Motor neuron (in vitro differentiated cells): ENCODE results near the gene CNGA3. TPM values are rescaled to one million over a fixed set of nuclear protein-coding genes. Genes with fewer than 3 reads are reported as not detected.
A peak's percentile ranks its signal among the peaks of the same experiment; 100 is the strongest.
"Not testable (repeated sequence)": the region's sequence is repeated elsewhere in the genome, so short reads cannot be mapped to it uniquely, and the experiment has no call there.

Experiments used
- ATAC-seq, 8 experiments: fragments of 200-7000 bp; cut with Tn5 transposase; replicated peaks in 6 of 8; 2 replicates each; pipeline ENCODE4 v1.8.0; 2021; ENCODE audit warnings: mild to moderate bottlenecking in 8 of 8, moderate library complexity in 8 of 8
- H3K27ac ChIP-seq, 2 donors: fragments of 250-450 bp; sonication (Bioruptor Pico); 2 replicates each; pipeline ENCODE4 v1.9.0; 2021; ENCODE audit warnings: antibody characterized with exemption in 2 of 2, mild to moderate bottlenecking in 2 of 2, moderate library complexity in 1 of 2
- H3K4me1 ChIP-seq, 2 donors: fragments of 250-450 bp; sonication (Bioruptor Pico); replicated peaks in 1 of 2; 2 replicates each; pipeline ENCODE4 v1.6.1; 2021; ENCODE audit warnings: antibody characterized with exemption in 2 of 2, mild to moderate bottlenecking in 2 of 2, moderate library complexity in 1 of 2
- H3K4me3 ChIP-seq, 5 donors: fragments of 250-450 bp; sonication (Bioruptor Pico); 2 replicates each; pipeline ENCODE4 v1.9.0; 2021; ENCODE audit warnings: antibody characterized with exemption in 5 of 5, mild to moderate bottlenecking in 5 of 5, moderate library complexity in 4 of 5
- WGBS, 10 experiments: fragments of 450-650 bp; shearing (Covaris generic); methylation state at CpG; one replicate each; pipeline ENCODE4 v1.0.0; 2022; 5-methylcytosine and 5-hydroxymethylcytosine counted together
- in situ Hi-C, 9 experiments: fragments of 400-800 bp; cut with MboI; loops; one replicate each; pipeline ENCODE4 v1.15.0; 2021; ENCODE audit warnings: low sequenced_read_pairs in 9 of 9, low pct_unique_long_range_greater_than_20kb in 2 of 9; ENCODE audit not compliant: unreplicated experiment in 9 of 9
- total RNA-seq, 8 experiments: library from RNA; unstranded; fragments of 300-600 nt; gene quantifications; 2 replicates each; pipeline versions ENCODE4 v1.2.3 to v1.2.4, GENCODE V29; 2022

CNGA3 gene
- total RNA-seq, 8 experiments from 2014 or later, result 1.1 to 13.5 (median 3.1) TPM

- WGBS, 10 experiments, result 34 to 100% (median 70%) methylated on average over 1 to 2 of the region's 2 CpGs; no CpG with 5 or more reads in 3 of the 10 experiments
- in situ Hi-C loops, result no loop called here
- ATAC-seq, result peak in 1 of 8 experiments; percentile 41
- Histone ChIP-seq H3K27ac (no peak overlapping the region), H3K4me1 (no peaks in the 10 kb centered on the region), H3K4me3 (no peak overlapping the region)
Observed at GRCh38 chr2:98419544-98419943, 73.3 kb downstream of the CNGA3 start.

GRCh38 chr2:98419977-98420725, 73.9 kb downstream of the CNGA3 start:
- WGBS, 10 experiments, result 30 to 82% (median 56%) methylated on average over 2 to 6 of the region's 6 CpGs; no CpG with 5 or more reads in 1 of the 10 experiments
- Histone ChIP-seq H3K4me3 (no peak overlapping the region), H3K27ac (no peak overlapping the region), H3K4me1 (no peaks in the 10 kb centered on the region)
- no peak for ATAC-seq
- in situ Hi-C loops, result no loop called here

- in situ Hi-C loops, result no loop called here
- H3K27ac ChIP-seq, result no peak overlapping the region
- no peaks in the 10 kb centered on the region for H3K4me1 ChIP-seq
- no peak for ATAC-seq
- H3K4me3 ChIP-seq, result no peak overlapping the region
Observed at GRCh38 chr2:98422449-98422848, 76.2 kb downstream of the CNGA3 start.

- in situ Hi-C loops, result loop anchor here in 1 of 9 experiments (25.0 kb wide), 1 partner anchor 111 kb away; no protein-coding TSS in a partner anchor
- WGBS, 10 experiments, result 51 to 100% (median 82%) methylated on average over 2 to 5 of the region's 5 CpGs
- H3K4me3 ChIP-seq, result no peak overlapping the region
- H3K27ac ChIP-seq, result no peak overlapping the region
- ATAC-seq, result no peak
- H3K4me1 ChIP-seq, result no peaks in the 10 kb centered on the region
Observed at GRCh38 chr2:98426771-98427170, 80.5 kb downstream of the CNGA3 start.

GRCh38 chr2:98432145-98432544, 85.9 kb downstream of the CNGA3 start:
- no peak for ATAC-seq
- Histone ChIP-seq H3K4me1 (no peaks in the 10 kb centered on the region), H3K27ac (no peak overlapping the region), H3K4me3 (no peak overlapping the region)
- in situ Hi-C loops, result loop anchor here in 1 of 9 experiments (25.0 kb wide), 1 partner anchor 105 kb away; no protein-coding TSS in a partner anchor

GRCh38 chr2:98433363-98433964, 87.2 kb downstream of the CNGA3 start:
- H3K4me1 ChIP-seq, result no peaks in the 10 kb centered on the region
- no peak overlapping the region for H3K27ac ChIP-seq
- no peak overlapping the region for H3K4me3 ChIP-seq
- whole genome bisulfite sequencing, 10 experiments, result 15 to 100% (median 63%) methylated on average over 1 to 2 of the region's 2 CpGs; no CpG with 5 or more reads in 3 of the 10 experiments
- ATAC-seq, result no peak
- in situ Hi-C loops, result loop anchor here in 1 of 9 experiments (25.0 kb wide), 1 partner anchor 104 kb away; no protein-coding TSS in a partner anchor

GRCh38 chr2:98434492-98434891, 88.2 kb downstream of the CNGA3 start:
- Histone ChIP-seq H3K4me1 (no peaks in the 10 kb centered on the region), H3K27ac (no peak overlapping the region), H3K4me3 (no peak overlapping the region)
- ATAC-seq, result no peak
- WGBS, 10 experiments, result 20 to 80% (median 70%) methylated on average over 2 to 3 of the region's 3 CpGs; no CpG with 5 or more reads in 6 of the 10 experiments
- in situ Hi-C loops, result loop anchor here in 1 of 9 experiments (25.0 kb wide), 1 partner anchor 103 kb away; no protein-coding TSS in a partner anchor

GRCh38 chr2:98435670-98436069, 89.4 kb downstream of the CNGA3 start:
- in situ Hi-C loops, result loop anchor here in 1 of 9 experiments (25.0 kb wide), 1 partner anchor 102 kb away; no protein-coding TSS in a partner anchor
- not testable (repeated sequence) for ATAC-seq, H3K4me3 ChIP-seq, H3K4me1 ChIP-seq, H3K27ac ChIP-seq
- WGBS, 10 experiments, result 0 to 100% (median 80%) methylated on average over 1 to 4 of the region's 4 CpGs

- peak in 6 of 8 experiments; percentile 50 to 97 (median 76) for ATAC-seq
- 0 to 100% (median 31%) methylated on average over 1 to 4 of the region's 4 CpGs for WGBS, 10 experiments
- H3K4me3 ChIP-seq, result no peak overlapping the region
- H3K4me1 ChIP-seq, result no peaks in the 10 kb centered on the region
- in situ Hi-C loops, result loop anchor here in 1 of 9 experiments (25.0 kb wide), 1 partner anchor 101 kb away; no protein-coding TSS in a partner anchor
- H3K27ac ChIP-seq, result no peak overlapping the region
Observed at GRCh38 chr2:98436734-98437133, 90.5 kb downstream of the CNGA3 start.

GRCh38 chr2:98438190-98439133, 92.2 kb downstream of the CNGA3 start:
- Histone ChIP-seq H3K4me1 (no peaks in the 10 kb centered on the region), H3K27ac (no peak overlapping the region), H3K4me3 (no peak overlapping the region)
- WGBS, 10 experiments, result 0 to 88% (median 66%) methylated on average over 1 of the region's 1 CpG; no CpG with 5 or more reads in 2 of the 10 experiments
- ATAC-seq, result peak in 2 of 8 experiments; percentile 4 to 5
- in situ Hi-C loops, result loop anchor here in 1 of 9 experiments (25.0 kb wide), 1 partner anchor 99 kb away; no protein-coding TSS in a partner anchor

GRCh38 chr2:98441706-98442450, 95.6 kb downstream of the CNGA3 start:
- no peak overlapping the region for H3K27ac ChIP-seq
- in situ Hi-C loops, result loop anchor here in 1 of 9 experiments (25.0 kb wide), 1 partner anchor 95 kb away; no protein-coding TSS in a partner anchor
- no peak for ATAC-seq
- H3K4me1 ChIP-seq, result peaks cover 6 to 10% of the 10 kb centered on the region in 2 donors
- H3K4me3 ChIP-seq, result no peak overlapping the region
- 20 to 87% (median 77%) methylated on average over 1 to 7 of the region's 7 CpGs; no CpG with 5 or more reads in 1 of the 10 experiments for WGBS, 10 experiments

GRCh38 chr2:98442488-98442887, 96.2 kb downstream of the CNGA3 start:
- 25 to 84% (median 63%) methylated on average over 1 to 4 of the region's 4 CpGs; no CpG with 5 or more reads in 2 of the 10 experiments for WGBS, 10 experiments
- no peak overlapping the region for H3K27ac ChIP-seq

More at GRCh38 chr2:98442488-98442887, 96.2 kb downstream of the CNGA3 start:
- ATAC-seq, result no peak
- in situ Hi-C loops, result loop anchor here in 1 of 9 experiments (25.0 kb wide), 1 partner anchor 95 kb away; no protein-coding TSS in a partner anchor
- Histone ChIP-seq H3K4me3 (no peak overlapping the region), H3K4me1 (peaks cover 10 to 16% of the 10 kb centered on the region in 2 donors)
